Thyroid gland (tissue), 4 donors: ENCODE results near the gene FOXE3.

Experiments
- CTCF ChIP-seq, 6 experiments: fragments of 200-600 bp in 3 of 6; fragments of 450-650 bp in 3 of 6; sonication (generic) in 3 of 6; IDR thresholded peaks; one replicate each; pipeline ENCODE4 v1.5.1; 2016 to 2019; ENCODE audit warnings: antibody characterized with exemption in 6 of 6, mild to moderate bottlenecking in 2 of 6, inconsistent platforms in 1 of 6, moderate library complexity in 1 of 6
- POLR2A ChIP-seq, 2 donors: fragments of 450-650 bp; IDR thresholded peaks; one replicate each; pipeline ENCODE4 v1.6.1; 2017; ENCODE audit warnings: antibody characterized with exemption in 2 of 2, mild to moderate bottlenecking in 2 of 2, moderate library complexity in 1 of 2

GRCh38 chr1:47436304-47436978 is 20.4 kb downstream of the FOXE3 start:
- TF ChIP-seq POLR2A (IDR thresholded peaks at IDR 0.05) (no peak), CTCF (IDR thresholded peaks at IDR 0.05) (peak in 5 of 6 experiments; percentile 48 to 73 (median 67))
